NCI-H345 treated with DMSO at 0.1 percent for 48 hours (cell line): ENCODE measurements around the gene AGMAT.
A peak's percentile ranks its signal among the peaks of the same experiment; 100 is the strongest.

ENCODE experiments used
- DNase-seq: peaks from one replicate; lab custom pipeline; 2025; ENCODE audit not compliant: unreplicated experiment; lab: John Stamatoyannopoulos, UW

AGMAT gene

DNA sequence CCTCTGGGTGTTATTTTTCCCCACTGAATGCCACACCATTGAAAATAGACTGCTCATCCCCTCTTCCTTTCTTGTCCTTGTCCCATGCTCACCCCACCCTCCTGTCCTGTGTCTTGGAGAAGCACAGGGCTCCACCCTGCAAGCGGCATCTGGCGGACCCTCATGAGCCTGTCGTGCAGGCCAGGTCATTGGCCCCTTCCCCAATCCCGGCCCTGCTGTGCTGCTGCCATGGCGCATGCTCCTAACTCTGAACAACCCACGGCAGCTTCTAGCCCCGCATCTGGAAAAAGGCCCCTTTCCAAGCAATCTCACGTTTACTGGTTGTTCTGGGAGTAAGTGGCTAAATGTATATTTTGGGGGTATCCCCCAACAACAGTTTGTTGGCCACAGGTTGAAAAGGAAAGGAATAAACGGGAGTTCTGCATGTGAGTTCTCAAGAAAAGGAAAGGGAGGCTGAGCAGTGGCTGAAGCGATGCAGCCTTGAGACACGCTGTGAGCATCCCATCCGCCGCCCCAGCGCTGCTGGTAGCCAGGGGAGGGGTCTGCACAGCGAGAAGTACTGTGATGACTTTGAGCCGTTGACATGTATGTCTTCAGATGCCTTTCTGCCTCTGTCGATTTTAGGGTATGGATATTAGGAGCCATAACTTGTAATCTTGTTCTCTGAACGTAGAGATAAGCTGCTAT is 16.3 kb downstream of the AGMAT start:
- no peak for DNase-seq

DNA sequence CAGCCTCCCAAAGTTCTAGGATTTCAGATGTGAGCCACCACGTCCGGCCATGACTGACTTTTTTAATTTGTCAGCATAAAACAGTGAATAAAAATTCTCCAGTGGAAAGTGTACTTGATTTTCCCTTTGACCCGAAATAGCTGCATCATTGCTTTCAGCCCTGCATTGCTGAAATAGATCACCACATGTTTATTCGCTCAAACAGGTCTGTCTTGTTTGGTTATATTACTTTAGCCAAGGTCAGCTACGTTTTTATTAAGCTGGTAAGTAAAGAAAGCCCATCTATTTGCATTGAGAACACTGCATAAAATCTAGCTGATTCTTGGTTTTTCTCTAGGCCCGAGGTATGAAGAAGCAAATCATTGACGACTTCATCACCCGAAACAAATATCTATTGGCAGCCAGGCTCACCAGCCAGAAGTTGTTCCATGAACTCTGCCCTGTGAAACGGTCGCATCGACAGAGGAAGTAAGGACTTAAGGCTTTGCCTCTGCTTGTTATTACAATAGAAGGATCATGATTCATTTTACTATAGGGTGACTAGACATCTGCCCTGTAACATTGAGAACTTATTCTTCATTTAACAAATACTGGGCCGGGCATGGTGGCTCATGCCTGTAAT is 25.6 kb downstream of the AGMAT start:
- DNase-seq, result no peak

DNA sequence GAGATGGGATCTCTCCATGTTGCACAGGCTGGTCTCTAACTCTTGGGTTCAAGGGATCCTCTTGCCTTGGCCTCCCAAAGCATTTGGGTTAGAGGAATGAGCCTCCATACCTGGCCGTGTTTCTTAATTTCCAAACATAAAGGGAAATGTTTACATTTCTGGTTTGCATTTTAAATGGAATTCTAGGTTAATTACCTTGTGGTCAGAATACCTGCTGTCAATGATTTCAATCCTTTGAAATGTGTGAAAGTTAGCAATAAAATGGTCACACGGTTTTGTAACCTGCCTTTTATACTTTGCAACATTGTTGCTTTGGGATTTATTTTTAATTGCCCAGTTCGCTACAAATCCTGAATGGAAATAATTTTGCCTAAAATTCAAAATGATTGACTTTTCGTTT is 26.3 kb downstream of the AGMAT start:
- DNase-seq, result no peak

DNA sequence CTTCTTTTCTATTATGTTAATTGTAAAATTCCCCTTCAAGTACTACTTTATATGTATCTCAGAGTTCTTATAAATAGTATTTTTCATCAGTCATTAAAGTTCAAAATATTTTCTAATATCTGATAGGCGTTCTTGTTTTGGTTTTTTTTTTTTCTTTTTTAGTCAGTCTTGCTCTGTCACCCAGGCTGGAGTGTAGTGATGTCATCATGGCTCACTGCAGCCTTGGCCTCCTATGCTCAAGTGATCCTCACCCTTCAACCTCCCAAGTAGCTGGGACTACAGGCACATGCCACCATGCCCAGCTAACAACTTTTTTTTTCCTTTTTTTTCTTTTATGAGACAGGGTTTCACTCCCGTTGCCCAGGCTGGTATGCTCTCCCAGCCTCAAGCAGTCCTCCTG is 27.3 kb downstream of the AGMAT start:
- DNase-seq, result no peak

DNA sequence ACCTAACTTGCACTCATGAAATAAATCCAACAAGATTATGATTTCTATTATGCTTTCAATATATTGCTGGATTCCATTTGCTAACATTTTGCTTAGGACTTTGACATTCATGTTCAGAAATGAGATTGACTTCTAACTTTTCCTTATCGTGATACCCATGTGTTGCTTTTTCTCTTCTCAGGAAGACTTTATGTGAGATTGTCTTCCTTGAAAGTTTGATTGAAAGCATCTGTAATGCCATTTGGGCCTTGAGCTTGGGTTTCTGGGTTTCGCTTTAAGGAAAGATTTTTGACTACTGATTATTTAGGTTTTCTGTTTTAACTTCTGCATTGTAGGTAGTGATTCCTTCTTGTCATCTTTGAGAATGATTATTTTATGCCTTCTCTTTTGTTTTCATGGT is 27.8 kb downstream of the AGMAT start:
- DNase-seq, result no peak

DNA sequence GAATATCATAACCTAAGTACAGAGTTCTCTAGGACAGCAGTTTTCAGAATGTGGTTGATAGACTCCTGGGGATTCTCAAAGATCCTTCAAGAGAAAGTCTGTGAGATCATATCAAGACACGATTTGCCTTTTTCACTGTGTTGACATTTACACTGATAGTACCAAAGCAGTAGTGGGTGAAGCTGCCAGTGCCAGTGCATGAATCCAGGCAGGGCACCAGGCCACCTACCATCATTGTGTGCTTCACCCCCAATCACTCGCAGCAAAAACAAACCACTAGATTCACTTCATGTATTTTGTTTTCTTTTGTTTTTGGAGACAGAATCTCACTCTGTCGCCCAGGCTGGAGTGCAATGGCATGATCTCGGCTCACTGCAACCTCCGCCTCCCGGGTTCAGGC is 34.3 kb downstream of the AGMAT start:
- no peak for DNase-seq

DNA sequence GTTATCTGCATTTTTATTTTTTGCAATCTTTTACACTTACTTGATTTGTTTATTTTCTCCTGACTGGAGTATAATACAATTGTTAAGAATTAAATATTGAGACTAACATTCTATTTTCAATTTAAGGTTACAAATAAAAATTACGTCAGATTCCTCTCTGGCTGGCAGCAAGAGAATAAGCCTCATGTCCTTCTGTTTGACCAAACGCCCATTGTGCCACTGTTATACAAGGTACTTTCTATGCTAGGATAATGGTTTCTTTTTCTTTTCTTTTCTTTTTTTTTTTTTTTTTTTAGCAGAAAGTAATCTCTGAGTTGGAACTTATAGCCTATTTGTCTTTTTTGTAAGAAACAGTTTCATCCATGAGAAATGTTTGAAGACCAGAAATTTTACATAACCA is 38.2 kb downstream of the AGMAT start:
- no peak for DNase-seq

DNA sequence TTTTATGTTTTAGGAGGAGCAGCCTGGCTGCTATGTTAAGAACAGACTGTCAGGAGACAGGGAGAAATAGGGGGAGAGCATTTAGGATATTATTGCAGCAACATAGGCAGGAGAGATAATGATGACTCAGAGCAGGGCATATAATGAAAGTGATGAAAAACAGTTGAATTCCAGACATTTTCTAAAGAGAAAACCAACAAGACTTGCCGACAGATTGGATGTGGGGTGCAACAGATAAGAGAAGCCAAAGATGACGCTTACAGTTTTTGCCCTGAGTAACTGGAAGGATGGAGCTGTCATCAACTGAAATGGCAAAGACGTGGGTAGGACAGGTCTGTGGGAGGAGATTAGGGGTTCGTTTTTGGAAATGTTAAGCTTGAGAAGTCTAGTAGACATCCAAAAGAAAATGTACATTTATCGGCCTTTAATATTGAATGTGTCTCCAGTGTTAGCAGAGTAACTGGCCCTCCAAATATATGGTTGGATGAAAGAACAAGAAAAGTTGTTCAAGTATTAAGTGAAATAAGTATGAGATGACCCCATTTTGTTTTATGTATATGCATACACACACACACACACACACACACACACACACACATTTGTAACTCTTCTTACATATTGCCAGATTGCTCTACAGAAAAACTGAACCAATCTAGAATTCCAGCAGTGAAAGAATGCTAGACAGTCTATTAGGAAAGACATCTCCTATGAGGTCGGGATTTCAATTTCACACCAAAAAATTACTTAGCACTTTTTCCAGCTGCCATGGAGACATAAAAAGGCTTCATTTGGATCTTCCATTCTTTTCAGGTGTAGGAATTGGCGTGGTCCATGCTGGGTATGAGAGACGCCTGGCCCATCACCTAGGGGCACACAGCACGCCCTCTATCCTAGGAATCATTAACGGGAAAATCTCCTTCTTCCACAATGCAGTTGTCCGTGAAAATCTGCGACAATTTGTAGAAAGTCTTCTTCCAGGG is 41.0 kb downstream of the AGMAT start:
- no peak for DNase-seq

DNA sequence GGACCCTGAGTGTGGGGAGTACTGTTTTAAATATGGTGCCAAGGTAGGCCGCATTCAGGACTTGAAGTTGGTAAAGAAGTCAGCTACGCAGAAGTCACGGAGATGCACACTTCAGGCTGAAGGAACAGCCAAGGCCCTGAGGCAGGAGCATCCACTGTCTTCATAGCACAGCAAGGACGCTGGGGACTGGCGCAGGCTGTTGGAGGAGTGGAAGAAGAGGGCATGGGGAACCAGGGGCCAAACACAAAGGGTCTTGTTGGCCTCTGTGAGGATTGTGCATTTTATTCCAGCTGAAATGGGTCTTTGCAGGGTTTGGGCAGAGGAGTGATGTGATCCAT is 41.6 kb downstream of the AGMAT start:
- no peak for DNase-seq

DNA sequence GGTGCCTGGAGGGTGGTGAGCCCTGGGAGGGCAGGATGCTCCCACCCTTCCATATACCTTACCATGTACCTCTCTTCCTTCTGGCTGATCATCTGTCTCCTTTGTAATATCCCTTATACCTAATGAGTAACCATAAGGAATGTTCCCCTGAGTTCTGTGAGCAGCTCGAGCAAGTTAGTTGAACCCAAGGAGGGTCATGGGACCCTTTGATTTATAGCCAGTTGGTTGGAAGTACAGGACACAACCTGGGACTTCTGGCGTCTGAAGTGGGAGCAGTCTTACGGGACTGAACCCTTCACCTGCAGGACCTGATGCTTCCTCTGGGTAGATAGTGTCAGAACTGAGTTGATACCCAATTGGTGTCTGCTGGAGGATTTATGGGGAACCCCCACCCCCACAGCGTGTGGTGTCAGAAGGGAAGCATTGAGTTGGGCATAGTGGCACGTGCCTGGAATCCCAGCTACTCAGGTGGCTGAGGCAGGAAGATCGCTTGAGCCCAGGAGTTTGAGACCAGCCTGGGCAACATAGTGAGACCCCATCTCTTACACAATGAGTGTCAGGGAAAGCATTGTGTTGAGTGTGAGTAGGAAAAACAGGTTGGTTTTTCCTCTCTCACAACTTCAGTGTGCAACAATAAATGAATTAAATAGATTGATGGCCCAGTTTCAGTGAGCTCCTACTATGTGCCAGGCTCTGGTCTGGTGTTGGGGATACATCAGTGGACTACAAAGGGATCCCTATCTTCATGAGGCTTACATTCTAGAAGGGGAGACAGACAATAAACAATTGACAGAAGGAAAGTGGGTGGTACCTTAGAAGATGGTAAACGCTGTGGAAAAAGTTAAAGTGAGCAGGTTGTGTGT is 42.2 kb downstream of the AGMAT start:
- no peak for DNase-seq

DNA sequence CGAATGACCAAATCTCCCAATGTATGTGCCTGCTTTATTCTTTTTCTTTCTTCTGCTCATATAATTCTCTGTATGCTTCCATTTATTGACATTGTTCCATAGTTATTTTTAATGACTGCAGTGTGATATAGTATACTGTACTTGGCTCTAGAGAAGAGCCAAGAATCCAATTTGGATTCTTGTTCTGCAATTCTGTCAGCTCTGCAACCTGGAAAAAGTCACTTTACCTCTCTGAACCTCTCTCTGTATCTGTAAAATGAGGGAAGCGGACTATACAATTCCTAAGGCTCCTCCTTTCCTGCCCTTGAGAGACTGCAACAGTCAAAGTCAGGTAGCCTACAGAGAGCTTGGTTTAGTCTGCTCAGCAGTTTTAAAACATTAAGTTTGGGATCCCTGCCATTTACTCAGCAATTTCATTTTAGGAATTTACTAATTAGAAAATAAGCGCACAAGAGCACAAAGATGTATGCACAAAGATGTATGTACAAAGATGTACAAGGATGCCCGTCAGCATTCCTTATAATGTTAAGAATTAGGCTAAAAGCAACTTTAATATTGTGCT is 43.5 kb downstream of the AGMAT start:
- DNase-seq, result no peak

DNA sequence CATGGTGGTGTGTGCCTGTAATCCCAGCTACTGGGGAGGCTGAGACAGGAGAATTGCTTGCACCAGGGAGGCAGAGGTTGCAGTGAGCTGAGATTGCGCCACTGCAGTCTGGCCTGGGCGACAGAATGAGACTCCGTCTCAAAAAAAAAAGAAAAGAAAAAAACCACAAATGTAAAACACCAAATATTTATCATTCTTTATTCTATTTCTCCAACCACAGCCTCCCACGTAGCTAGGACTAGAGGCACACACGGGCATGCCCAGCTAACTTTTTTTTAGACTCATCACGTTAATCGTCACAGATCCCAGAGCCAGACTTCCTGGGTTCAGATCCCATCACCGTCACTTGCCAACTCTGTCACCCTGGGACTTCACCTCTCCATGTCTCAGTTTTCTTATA is 44.7 kb downstream of the AGMAT start:
- no peak for DNase-seq

DNA sequence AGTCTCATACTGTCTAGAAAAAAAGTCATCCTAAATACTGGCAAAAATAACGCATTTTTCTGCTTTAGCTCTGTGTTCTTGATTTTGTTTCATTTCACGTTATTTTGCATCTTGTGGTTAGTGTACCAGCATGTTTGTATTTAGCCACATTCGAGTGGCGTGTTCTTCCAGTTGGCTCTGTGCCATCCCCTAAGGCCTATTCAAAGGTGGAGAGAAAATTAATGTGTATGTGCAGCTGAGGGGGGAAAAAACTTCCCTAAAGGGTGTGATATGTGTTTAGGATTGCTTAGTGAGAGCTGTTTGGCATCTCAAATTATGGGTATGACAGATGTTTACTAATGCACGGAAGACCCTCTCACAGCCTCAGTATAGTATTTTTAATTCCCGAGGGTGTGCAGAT is 46.1 kb downstream of the AGMAT start:
- DNase-seq, result peak; percentile 40

DNA sequence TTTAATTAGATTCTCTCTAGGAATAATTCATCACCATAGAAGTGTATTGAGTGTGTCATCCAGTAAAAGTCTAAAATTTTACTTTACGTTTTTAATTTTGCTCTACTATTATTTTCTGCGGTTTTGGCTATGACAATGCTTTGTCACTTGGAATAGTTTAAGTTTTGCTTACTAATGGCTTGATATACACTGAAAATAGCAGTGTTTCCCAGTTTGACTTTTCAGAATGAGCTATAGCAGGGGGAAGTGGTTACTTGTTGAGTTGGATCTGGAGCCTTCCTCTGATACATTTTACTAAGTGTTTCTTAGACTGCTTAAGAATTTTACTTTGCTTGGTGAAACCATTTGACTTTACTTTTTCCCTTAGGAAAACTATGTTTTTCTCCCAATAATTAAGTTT is 53.2 kb downstream of the AGMAT start:
- no peak for DNase-seq

DNA sequence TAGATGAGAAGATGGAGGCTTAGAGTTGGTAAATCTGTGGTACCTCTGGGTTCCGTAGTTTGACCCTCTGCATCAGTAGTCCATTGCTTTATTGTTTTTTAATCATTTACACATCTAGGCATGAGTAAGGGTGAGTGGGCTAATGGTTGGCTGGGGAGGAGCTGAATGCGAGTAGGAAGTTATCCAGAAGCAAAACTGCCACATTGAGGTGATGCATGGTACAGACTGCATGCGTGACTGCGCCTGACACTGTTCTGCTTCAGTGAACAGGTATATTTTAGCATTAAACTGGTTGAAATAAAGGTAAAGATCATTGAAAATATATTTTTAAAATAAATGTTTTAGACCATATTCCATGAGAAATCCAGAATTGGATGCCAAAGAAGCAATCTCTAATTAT is 53.8 kb downstream of the AGMAT start:
- DNase-seq, result no peak

DNA sequence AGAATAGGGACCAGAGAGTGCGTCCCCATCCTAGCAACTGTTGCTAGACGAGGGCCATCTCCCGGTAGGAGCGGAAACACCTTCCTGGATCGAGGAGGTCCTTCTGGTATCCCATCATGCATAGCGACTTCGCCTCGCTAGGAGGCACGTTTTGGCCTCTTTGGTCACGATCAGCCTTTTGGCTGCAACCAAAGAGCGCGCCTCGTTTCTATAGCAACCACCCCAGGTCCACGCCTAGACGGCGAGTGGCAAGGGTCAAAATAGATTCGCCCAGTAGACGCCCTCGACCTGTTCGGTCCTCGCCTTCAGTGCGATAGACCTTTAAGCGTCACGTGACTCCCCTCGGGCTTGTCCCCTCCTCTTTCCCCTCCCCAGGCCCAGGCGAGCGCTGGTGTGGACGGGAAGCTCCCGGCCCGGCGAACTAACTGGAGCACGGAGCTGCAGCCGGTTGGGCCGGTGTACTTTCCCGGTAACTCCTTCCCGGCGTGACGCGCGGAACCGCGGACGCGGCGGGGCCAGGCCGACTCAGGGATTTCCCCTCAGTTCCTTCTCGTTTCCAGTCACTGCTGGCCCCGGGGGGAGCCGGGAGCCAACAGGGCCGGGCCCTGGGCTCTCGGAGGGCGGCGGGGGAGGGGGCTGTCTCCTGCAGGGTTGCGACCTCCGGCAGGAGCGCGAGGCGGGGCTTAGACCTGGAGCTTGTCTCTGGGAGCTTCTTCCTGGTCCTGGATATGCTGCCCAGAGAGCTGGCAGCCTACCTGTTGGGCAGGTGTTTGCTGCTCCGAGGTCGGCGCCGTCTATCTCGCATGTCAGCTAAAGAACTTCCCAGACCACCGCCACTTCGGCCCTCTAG is 58.1 kb downstream of the AGMAT start, which contains the start of gene DNAJC16:
TSS of gene DNAJC16 (plus strand) at position 359 of the 850 bp plus-strand sequence. CDS start 2,258 bp downstream, outside the sequence.
- peak; percentile 99 for DNase-seq

DNA sequence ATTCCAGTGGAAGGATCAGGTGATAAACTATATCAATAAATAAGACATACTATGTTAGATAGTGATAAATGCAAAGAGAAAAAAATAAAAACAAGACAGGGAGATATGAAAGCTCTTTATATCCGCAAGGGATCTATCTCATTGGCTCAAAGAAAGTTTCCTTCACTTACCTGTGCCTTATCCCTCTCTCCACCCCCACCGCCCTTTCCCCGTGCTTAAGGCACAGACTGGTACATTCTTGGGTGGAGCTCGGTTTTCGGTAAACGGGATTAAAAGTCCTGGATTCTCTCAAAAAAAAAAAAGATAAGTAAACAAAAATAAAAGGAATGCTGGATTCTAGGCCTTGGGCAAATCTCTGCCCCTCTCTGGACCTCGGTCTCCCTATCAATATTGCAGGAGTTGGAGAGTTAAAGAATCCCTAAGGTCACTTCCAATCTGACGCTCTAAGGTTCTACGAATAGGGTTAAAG is 58.8 kb downstream of the AGMAT start:
- DNase-seq, result no peak

DNA sequence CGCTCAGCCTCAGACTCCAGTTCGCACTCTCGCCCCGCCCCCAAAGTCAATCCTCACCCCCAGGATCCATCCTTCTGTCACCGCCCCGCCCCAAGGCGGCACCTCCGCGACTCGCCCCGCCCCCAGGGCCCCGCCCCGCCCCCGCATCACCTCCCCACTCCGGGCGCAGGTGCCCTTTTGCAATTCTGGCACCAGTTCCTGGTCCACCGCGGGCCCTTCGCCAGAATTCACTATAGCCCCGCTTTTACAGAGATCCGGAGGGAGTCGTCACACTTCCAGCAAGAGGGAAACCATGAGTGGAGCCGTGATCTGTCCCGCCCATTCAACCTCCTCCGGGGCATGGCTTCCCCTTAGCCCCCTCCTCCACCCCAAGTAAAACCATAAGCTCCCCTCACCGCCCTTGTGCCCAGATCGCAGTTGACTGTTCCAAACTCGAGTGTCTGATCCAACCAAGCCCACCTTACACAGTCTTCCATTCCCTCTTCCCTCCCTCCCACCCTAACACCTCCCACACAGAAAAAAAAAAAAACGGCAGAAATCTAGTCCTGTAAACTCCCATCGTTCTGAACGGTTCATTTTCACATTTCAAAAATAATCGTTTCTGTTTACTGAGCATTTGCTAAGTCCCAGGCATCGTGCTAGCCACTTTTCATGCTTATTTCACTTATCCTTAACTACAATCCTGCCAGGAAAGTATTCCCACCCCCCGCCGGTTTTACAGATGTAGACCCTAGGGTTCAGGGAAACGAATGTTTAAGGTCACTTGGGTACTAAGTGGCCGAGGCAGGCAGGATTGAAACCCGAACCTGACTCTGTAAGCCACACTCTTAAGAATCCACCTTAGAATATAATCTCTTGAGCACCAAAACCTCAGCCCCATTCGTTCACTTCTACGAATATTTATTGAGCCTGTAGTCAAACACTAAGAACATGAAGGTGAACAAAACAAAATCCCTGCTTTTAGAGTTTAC is 59.5 kb downstream of the AGMAT start:
- peak; percentile 37 for DNase-seq
